Measurements from ENCODE around the gene KCNMB2.
"Not testable (repeated sequence)": the region's sequence is repeated elsewhere in the genome, so short reads cannot be mapped to it uniquely, and the experiment has no call there.

The KCNMB2 gene

GRCh38 chr3:178699810-178700209 lies 163.6 kb downstream of the KCNMB2 start:
- DNase-seq = peak in 1 of 56 donors; percentile 2

- DNase-seq = no peak
Observed at GRCh38 chr3:178703268-178703975, 167.2 kb downstream of the KCNMB2 start.

GRCh38 chr3:178705925-178706324 lies 169.7 kb downstream of the KCNMB2 start:
- DNase-seq = no peak

- DNase-seq = no peak
Observed at GRCh38 chr3:178706411-178706810, 170.2 kb downstream of the KCNMB2 start.

- no peak for DNase-seq
Observed at GRCh38 chr3:178707311-178708031, 171.2 kb downstream of the KCNMB2 start.

- peak in 3 of 56 donors; percentile 0 to 8 (median 6) for DNase-seq
Observed at GRCh38 chr3:178709051-178709450, 172.8 kb downstream of the KCNMB2 start.

- no peak for DNase-seq
Observed at GRCh38 chr3:178711753-178712152, 175.5 kb downstream of the KCNMB2 start.

- DNase-seq = no peak
Observed at GRCh38 chr3:178712247-178712646, 176.0 kb downstream of the KCNMB2 start.

- DNase-seq = no peak
Observed at GRCh38 chr3:178714925-178715832, 178.9 kb downstream of the KCNMB2 start.

- no peak for DNase-seq
Observed at GRCh38 chr3:178718995-178719635, 182.9 kb downstream of the KCNMB2 start.

GRCh38 chr3:178732824-178733223 lies 196.6 kb downstream of the KCNMB2 start:
- no peak for DNase-seq

GRCh38 chr3:178735032-178735674 lies 198.9 kb downstream of the KCNMB2 start:
- no peak for DNase-seq

GRCh38 chr3:178736300-178736699 lies 200.1 kb downstream of the KCNMB2 start:
- DNase-seq = no peak

- no peak for DNase-seq
Observed at GRCh38 chr3:178739720-178740119, 203.5 kb downstream of the KCNMB2 start.

GRCh38 chr3:178741020-178741419 lies 204.8 kb downstream of the KCNMB2 start:
- DNase-seq = no peak

GRCh38 chr3:178743297-178743696 lies 207.1 kb downstream of the KCNMB2 start:
- DNase-seq = no peak

GRCh38 chr3:178745861-178746655 lies 209.8 kb downstream of the KCNMB2 start:
- not testable (repeated sequence) for DNase-seq

- DNase-seq = no peak
Observed at GRCh38 chr3:178748874-178749273, 212.6 kb downstream of the KCNMB2 start.

GRCh38 chr3:178749471-178749870 lies 213.2 kb downstream of the KCNMB2 start:
- DNase-seq = no peak

Data from nucleus accumbens (tissue), 56 donors.